Colon (tissue), 2 donors: Measurements from ENCODE around the gene GMCL2.
"Not testable (repeated sequence)": the region's sequence is repeated elsewhere in the genome, so short reads cannot be mapped to it uniquely, and the experiment has no call there.

Experiments used
- FAIRE-seq: peaks from 2 replicates; lab custom pipeline; 2012; peaks lifted over from hg19 to GRCh38; lab: Jason Lieb, UNC
- donor health status: control.
- donor health status: control.

GMCL2 gene, protein sequence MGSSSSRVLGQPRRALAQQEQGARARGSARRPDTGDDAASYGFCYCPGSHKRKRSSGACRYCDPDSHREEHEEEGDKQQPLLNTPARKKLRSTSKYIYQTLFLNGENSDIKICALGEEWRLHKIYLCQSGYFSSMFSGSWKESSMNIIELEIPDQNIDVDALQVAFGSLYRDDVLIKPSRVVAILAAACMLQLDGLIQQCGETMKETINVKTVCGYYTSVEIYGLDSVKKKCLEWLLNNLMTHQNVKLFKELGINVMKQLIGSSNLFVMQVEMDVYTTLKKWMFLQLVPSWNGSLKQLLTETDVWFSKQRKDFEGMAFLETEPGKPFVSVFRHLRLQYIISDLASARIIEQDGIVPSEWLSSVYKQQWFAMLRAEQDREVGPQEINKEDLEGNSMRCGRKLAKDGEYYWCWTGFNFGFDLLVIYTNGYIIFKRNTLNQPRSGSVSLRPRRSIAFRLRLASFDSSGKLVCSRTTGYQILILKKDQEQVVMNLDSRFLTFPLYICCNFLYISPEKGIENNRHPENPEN

DNA sequence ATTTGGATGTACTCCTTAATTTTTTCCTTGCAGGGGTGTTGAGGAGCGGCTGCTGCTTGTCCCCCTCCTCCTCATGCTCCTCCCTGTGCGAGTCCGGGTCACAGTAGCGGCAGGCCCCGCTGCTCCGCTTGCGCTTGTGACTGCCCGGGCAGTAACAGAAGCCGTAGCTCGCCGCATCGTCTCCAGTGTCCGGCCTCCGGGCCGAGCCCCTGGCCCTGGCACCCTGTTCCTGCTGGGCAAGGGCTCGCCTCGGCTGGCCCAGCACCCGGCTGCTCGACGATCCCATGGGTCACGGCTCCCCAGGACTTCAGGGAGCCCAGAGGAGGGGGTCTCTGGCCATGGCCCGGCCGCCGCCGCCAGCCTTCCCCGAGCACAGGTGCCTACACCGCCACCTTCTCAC lies at the start of gene GMCL2:
Gene GMCL2 (minus strand): TSS at position 358 of the 400 bp plus-strand sequence. CDS start 72 bp downstream, at position 286.
- FAIRE-seq = no peak

DNA sequence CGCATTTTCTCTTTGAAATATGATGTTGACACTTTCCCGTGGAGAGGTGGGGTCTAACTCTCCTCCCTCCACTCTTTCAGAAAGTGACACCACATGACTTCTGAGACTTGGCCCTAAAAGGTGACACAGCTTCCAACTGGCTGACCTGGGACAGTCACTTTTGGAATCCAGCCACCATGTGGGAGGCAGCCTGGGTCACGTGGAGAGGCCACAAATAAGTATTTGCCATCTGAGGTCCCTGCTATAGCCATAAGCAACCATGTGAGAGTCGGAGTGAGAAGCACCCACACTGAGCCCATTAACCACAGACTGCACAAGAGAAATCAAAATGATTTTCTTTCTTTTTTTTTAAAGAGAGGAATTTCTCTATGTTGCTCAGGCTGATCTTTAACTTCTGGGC lies 49.5 kb upstream of the GMCL2 start:
- FAIRE-seq = no peak

DNA sequence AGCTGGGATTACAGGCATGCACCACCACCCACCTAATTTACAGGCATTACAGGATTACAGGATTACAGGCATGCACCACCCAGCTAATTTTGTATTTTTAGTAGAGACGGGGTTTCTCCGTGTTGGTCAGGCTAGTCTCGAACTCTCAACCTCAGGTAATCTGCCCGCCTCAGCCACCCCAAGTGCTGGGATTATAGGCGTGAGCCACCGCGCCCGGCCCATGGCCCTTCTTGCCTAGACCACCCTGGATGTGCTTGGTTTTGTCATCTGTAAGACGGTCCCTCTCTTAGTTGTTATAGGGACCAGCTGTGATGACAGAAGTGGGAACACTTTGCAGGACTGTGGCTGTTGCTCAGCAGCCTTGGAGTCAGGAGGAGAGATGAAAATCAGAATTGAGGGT lies 49.0 kb upstream of the GMCL2 start:
- no peak for FAIRE-seq

DNA sequence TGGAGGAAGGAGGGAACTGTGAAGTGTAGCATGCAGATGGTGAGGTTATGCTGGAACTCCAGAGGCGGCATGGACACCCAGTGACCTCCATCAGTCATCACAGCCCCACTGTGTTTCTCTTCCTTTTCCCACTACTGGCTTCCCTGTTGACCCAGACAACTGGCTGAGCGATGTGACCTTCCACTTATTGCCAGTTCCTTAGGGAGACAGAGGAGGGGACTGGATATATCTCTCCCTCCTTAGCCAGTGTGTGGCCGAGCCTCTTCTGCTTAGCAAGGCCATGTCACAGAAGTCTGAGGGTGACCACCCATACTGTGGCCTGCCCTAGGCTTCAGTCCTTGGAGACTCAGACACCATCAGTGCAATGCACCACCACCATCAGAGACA lies 48.4 kb upstream of the GMCL2 start:
- FAIRE-seq = no peak

DNA sequence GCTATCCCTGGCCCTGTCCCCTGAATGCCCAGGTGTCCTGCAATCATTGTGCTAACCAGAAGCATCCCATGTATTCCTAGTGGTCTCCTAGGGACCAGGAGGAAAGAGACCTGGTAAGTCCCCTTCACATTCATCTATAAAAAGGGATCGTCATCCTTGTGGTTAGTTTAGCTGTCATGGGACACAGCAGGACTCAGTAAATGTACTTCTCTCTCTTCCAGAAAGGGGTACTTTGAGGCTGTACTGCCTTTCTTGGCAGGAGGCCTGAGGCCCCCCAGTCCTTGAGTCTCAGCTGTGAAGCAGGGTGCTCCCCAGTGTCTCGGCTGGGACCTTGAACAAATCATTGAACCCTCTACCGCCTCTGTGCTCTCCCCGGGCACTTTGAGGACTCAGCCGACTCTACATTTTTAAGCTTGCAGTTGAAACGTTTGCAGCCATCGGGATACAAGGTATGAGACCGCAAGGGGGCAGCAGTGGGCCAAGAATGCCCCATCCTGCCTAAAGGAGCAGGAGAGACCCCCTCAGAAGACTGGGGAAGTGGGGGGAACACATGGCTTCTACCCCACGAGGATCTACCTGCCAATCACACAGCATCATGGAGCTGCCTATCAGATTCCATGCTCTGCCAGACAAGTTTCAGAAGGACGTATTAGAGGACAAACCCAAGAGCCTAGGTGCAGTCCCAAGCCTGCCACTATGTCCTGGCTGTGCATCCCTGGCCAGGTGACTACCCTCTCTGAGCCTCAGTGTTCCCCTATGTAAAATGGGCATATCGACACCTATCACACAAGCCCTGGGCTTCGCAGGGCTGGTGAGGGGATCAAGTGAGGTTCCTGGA lies 47.8 kb upstream of the GMCL2 start:
- no peak for FAIRE-seq

DNA sequence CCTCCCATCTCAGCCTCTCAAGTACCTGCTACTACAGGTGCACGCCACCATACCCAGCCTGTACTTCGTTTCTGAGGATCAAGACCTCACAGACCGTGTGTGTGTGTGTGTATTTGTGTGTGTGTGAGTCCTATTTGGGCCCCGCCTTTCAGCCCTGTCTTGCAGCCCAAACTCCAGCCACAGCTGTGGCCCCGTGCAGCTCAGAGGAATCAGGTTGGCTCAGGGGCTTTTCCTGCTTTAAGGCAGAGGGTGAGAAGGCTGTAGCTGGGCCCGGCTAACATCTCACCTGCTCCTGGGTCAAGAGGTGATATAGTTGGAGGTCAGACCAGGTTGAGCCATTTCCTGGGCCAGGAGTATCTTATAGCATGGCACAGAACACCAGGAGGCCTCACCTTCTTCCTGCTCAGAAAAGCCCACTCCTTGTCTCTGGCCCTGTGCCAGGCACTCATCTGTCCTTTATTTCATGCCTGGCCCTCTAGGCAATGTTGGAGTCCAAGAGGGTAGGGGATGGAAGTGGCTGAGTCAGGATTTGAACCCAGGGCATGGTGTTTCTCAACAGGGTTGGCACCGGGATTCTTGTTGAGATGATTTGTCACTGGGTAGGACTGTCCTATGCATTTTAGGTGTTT lies 47.1 kb upstream of the GMCL2 start:
- no peak for FAIRE-seq

DNA sequence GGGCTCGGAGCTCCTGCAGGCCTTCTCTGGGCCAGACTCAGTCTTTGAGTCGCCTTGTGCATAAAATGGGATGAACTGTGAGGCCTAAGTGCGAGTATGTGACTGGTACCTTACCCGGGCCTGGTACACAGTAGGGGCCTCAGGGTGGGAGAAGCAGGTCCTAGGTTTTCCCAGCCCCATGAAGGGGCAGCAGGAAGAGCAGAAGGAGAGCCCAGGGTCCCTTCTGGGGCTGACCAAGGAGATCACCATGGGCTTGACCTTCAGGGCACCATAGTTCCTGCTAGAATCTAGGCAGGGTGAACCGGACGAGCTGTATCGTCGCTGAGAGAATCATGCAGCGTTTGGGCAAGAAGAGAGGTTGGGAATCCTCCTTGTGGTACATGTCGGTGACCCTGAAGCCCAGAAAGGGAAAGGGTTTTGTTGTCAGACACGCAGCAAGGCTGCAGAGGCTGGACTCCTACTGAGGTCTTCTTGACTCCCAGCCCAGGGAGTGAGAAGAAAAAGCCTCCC lies 45.8 kb upstream of the GMCL2 start:
- FAIRE-seq = no peak

DNA sequence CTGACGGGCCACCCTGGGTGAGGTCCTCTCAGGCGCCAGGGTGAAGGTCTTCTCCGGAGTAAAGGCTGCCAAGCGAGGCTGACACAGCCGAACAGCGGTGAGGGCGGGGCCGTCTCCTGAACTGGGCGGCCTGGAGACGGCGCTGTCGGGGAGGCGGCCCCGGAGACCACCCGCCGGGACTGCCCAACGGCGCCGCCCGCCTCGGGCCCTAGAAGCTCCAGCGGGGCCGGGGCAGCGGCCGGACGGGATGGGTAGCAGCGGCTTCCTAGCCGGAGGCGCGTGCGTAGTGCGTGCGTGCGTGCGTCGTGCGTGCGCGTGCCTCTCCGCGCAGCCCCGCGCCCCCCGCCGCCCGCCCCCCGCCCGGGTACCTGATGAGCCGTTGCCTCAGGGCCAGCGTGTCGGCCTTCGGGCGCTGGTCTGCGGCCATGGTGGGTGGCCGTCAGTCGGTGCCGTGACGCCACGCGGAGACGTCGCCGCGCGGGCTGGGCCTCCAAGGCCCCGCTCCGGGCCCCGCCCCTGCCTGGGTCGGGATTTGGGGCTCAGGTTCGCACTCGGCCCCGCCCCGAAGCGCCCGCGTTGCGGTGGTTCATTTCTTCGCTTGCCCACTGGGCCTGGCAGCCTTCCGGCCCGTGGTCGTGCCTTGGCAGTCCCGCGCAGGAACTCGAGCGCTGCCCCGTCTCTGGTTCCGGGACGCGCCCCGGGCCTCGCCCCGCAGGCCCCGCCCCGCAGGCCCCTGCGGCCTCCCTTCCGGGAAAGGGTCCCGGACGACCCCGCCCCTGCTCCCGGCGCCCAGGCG lies 45.2 kb upstream of the GMCL2 start, which contains the start of gene PHYKPL:
Gene PHYKPL (minus strand): TSS at position 679 of the 796 bp plus-strand sequence. CDS start 252 bp downstream, at position 427.
- no peak for FAIRE-seq

DNA sequence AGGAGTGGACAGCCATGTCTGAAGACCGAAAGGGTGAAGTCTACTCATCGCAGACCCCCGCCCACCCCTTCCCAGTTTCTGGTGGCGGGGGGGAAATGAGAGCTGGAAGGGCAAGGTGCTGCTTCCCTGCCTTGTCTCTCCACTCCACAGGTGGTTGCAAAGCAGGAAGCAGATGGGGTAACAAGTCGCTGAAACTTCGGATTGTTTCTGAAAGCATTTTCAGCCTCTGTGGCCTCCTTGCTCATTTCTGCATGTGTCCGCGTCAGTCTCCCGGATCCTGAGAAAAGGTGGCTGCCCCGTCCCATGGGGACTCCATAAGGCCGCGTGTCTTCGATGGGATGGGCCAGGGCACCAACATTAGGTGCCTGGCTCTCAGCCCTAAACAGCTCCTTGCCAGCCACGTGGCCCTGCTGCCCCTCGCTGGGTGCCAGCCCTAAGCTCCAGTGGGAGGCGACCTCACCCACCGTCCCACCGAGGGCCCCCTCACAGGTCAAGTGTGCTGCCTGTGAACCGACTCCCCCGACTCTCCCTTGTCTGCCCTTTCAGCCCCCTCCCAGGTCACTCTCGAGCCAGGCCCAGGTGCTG lies 44.5 kb upstream of the GMCL2 start:
- FAIRE-seq = no peak

DNA sequence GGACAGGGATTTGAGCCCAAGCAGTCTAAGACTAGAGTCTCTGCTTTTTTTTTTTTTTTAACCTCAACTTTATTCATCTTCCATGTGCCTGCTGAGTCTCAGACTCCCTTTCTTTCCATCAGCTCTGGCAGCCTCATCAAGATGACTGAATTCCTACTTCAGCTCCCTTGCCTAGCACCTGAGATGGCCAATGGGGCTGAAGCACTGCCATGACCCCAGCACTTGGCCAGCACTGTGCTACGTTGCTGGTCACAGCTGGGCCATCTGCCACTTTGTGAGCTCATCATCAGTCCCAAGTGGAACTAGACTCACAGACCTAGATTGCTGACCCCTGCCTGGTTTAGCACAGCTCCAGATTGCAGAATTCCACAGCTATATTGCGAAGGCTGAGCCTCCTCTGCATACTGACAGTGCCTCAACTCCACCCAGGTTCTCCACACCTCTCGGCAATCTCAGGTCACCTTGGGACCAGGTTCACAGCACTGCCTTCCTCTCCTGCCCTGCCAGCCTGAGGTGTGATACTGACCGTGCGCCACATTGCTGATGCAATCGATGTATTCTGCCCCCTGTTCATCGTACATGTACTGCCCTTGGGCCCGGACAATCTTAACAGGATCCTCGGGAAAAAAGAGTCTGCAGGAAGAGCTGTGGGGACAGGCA lies 43.8 kb upstream of the GMCL2 start:
- no peak for FAIRE-seq

DNA sequence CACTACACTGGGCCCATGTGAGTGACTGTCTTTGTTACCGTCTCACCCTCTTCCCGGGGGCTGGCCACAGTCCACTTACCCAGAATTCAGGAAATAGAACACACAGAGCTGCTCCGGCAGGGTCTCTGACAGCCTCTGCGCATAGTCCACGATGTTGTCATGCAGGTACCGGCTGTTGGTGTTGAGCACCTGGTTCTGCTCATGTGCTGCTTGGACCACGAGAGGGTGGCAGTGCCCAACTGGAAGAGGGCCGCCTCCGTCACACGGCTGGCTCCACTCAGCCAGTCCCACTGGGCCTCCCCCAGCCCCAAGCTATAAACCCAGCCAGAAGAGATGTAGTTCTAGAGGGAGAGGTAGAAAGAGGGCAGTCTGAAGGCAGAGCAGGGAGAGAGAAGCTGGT lies 42.7 kb upstream of the GMCL2 start:
- FAIRE-seq = no peak

DNA sequence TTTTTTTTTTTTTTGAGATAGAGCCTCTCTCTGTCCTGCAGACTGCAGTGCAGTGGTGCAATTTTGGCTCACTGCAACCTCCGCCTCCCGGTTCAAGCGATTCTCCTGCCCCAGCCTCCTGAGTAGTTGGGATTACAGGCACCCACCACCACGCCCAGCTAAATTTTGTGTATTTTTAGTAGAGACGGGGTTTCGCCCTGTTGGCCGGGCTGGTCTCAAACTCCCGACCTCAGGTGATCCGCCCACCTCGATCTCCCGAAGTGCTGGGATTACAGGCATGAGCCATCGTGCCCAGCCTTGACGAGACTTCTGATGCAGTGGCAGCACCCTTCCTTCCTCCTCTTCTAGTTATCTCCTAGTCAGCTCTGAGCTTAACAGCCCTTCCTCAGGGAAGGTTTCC lies 41.9 kb upstream of the GMCL2 start:
- not testable (repeated sequence) for FAIRE-seq

DNA sequence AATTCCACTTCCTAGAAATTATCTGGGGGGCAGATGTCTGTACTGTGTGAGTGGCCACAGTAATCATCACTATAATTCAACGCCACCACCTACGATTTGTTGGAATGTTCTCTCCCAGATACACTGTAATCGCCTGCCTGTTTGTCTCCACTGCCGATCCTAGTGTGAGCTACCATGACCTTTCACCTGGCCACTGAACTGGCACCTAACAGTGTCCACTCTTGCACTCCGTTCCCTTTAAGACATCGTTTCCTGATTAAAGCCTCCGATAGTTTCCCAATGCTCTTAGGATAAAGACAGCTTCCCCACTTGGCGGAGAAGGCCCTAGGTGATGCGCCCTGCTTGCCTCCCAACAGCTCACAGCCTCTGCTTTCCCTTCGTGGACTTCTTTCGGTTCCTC lies 41.4 kb upstream of the GMCL2 start:
- FAIRE-seq = no peak

DNA sequence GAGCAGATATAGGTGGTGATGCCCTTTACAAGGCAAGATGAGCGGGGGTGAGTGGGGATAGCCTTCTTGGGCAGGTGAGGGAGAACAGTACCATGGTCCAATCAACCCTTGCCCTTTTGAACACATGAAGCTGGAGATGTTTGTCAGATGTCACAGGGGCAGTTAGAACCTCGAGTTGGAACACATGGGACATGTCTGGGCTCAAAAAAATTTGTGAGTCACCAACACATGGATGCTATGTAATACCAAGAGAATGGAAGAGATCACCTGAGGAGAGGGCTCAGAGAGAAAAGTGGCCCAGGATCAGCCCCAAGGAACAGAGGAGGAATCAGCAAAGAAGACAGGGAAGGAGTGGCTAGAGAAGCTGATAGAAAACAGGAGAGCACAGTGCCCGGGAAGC lies 40.8 kb upstream of the GMCL2 start:
- FAIRE-seq = no peak

DNA sequence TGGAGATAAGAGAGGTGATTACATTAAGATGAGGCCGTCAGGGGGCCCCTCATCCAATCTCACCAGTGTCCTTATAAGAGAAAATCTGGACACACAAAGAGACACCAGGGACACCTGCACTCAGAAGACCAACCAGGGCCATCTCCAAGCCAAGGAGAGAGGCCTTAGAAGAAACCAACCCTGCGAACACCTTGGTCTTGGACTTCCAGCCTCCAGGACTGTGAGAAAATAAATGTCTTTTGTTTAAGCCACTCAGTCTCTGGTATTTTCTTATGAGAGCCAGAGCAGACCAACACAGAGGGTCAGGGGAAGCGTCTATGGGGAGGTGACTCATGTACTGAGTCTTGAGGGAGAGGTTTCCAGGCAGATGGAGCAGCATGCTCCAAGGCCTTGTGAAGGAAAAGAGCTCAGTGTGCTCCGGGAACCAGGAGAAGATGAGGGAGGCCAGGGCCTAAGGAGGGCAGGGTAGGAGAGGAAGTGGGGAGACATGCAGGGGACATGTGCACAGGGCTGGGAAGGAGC lies 40.0 kb upstream of the GMCL2 start:
- no peak for FAIRE-seq

DNA sequence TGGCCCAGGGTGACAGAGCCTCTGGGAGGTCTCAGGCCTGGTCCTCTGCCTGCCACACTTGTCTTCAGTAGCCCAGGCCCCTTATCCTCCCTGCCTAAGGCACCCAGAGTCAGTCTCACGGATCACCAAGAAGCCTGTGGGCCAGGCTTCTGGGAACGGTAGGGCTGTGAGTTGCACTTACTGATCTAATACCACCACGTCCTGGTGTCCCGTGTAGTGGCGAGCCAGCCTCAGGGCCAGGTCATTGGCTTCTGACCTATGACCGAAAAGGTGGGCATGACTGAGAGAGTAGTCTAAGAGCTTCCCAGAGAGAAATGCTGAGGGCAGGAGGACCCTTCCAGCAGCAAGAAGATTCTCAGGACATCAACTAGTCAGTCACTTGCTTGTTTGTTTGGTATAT lies 38.0 kb upstream of the GMCL2 start:
- FAIRE-seq = no peak

DNA sequence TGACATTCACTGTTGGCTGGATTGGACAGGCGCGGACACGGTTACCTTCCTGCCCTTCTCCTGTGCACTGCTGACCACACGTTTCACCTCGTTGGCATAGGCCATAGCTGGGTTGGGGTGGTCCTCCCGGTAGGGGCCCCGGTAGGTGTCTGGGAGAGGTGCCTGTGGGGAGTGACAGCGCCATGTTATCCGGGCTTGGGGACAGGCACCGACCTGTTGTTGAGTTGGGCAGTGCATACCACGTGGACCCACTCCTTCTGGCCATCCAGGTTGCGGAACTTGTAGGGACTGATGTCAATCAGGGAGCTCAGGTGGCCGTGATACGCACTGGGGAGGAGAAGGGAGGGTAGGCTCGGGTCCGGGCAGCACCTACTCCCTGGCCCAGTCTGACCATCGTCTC lies 37.2 kb upstream of the GMCL2 start:
- no peak for FAIRE-seq

DNA sequence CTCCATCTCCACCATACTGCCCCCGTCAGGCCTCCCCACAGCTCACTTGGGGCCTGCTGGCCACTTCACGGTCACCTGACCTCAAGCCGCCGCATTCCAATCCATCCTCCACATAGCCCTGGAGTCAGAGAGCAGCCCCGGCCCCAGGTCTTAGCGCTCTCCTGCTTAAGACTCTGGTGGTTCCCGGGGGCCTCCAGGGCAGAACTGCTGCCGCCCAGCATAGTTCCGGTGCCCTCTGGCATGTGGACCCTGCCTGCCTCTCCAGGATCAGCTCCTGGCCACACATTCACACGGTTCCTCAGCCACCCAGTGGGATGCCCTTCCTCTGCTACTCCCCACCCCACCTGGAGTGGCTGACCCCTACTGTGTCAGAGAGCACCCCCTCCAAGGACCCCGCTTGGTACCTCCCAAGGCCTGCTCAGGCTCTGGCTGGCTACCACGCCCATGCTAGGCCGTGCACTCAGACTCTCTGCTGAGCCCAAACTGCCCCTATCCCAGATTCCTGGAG lies 36.7 kb upstream of the GMCL2 start:
- FAIRE-seq = no peak

DNA sequence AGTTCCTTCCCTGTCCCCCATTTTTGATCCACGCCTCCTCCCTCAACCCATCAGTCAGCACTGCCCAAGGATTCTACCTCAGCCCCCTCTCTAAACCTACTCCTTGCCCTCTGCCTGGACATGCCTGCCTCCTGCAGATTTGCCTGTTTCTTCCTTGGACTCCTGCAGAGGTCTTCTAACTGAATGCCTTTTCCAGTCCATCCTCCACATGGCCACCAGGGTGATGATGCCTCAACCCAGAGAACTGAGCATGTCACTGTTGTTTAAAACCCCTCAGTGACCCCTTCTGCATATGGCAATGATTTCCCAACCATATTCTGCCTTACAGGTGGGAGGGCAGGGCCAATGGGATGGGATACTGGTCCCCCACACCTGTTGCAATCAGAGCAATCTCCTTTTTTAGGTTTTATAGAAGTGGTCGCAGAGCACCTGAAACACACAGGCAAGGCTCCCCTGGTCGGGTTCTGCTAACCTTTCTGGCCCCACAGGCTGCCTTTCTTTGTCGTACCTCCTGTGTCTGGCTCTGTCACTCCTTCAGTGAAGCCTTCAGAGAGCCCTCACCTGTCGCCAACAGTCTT lies 36.1 kb upstream of the GMCL2 start:
- no peak for FAIRE-seq

DNA sequence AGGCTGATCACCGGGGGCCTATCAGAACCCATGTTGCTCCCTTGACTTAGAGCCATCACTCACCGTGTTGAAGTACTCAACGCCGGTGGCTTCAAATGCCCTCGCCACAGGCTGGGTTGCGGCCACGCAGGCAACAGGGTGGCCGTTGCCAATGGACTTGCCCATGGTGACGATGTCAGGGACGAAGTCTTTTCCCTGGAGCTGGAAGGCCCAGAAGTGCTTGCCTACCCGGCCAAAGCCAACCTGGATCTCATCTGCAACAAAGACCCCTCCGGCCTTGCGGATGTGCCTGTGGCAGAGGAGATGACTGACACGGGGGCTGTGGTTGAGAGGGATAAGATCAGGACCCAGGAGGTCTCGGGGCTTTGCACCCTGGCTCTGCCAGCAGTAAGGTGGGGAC lies 35.1 kb upstream of the GMCL2 start:
- no peak for FAIRE-seq
